Pancreas (tissue), 10 donors: ENCODE results near the gene CLTB. TPM values are rescaled to one million over a fixed set of nuclear protein-coding genes. Genes with fewer than 3 reads are reported as not detected.

Experiments
- ATAC-seq, 4 donors: fragments of 200-7000 bp; cut with Tn5 transposase; one replicate each; pipeline versions ENCODE4 v1.8.0 to v1.9.1; 2020; ENCODE audit warnings: mild to moderate bottlenecking in 4 of 4, moderate library complexity in 4 of 4
- DNase-seq, 6 donors: peaks; one replicate each; pipeline ENCODE4 v3.0.0-alpha.2; 2020
- FAIRE-seq: peaks from 2 replicates; lab custom pipeline; 2012; peaks lifted over from hg19 to GRCh38; lab: Jason Lieb, UNC
- H3K27ac ChIP-seq, 4 donors: fragments of 200-600 bp; sonication (generic); 1 replicate in 3 of 4; 2 replicates in 1 of 4; pipeline versions ENCODE4 v1.5.0 to v1.8.0; 2020
- H3K27me3 ChIP-seq, 4 donors: fragments of 200-600 bp; one replicate each; pipeline ENCODE4 v1.8.0; 2021
- H3K36me3 ChIP-seq, 3 donors: fragments of 200-600 bp; sonication (generic) in 1 of 3; one replicate each; pipeline versions ENCODE4 v1.5.0 to v1.8.0; 2020 to 2021
- H3K4me1 ChIP-seq, 3 donors: fragments of 200-600 bp; one replicate each; pipeline ENCODE4 v1.8.0; 2021
- H3K4me3 ChIP-seq, 4 donors: fragments of 200-600 bp; sonication (generic) in 2 of 4; one replicate each; pipeline versions ENCODE4 v1.5.0 to v1.8.0; 2020 to 2021
- H3K9me3 ChIP-seq, 4 donors: fragments of 200-600 bp; one replicate each; pipeline ENCODE4 v1.8.0; 2021
- WGBS, 2 donors: extraction: QIAGEN DNeasy Blood & Tissue Kit; methylation state at CpG; one replicate each; pipeline ENCODE4 v1.1.7; 2013; 5-methylcytosine and 5-hydroxymethylcytosine counted together
- intact Hi-C, 3 donors: fragments of 100-400 bp; cut with DNase I; formaldehyde crosslinking; loops; one replicate each; pipeline versions ENCODE4 v1.11.1 to v1.14.2; 2022
- polyA plus RNA-seq, 2 donors: library from polyadenylated mRNA; stranded (reverse); fragments of 200-250 nt; gene quantifications; one replicate each; pipeline ENCODE4 v1.2.3, GENCODE V29; 2013
- total RNA-seq, 6 donors: library from RNA; stranded (reverse); fragmentation: NEBNext Ultra II Directional in 4 of 6; extraction: Animal tissue kit (Norgen Biotek cat#: 25700) in 4 of 6; gene quantifications; one replicate each; pipeline versions ENCODE4 v1.2.1 to v1.2.4, GENCODE V29; 2021 to 2023
- TF ChIP-seq, protein P1 (sequence below), 4 donors: fragments of 200-600 bp; sonication (generic) in 3 of 4; IDR thresholded peaks; one replicate each; pipeline versions ENCODE4 v1.5.0 to v1.8.0; 2021; ENCODE audit warnings: antibody characterized with exemption in 4 of 4
- donor health status: healthy with polysubstance abuse.
- donor health status: DM: no; HTN: no; CAD: no; lungs with moderate emphysema.
- donor health status: DM: no; HTN: no; CAD: no.
- donor health status: control.
- donor health status: control.
- donor health status: Bipolar disorder and iron deficiency.
- donor health status: DM: yes; HTN: yes; CAD: no.
- donor health status: DM: no; HTN: no; CAD: no.
- donor health status: DM: no; HTN: no; CAD: no.
- donor health status: DM: yes; HTN: yes; CAD: no.

Gene CLTB
- total and polyA plus RNA-seq, 8 donors = 28.6 to 92.0 (median 35.5) TPM

DNA sequence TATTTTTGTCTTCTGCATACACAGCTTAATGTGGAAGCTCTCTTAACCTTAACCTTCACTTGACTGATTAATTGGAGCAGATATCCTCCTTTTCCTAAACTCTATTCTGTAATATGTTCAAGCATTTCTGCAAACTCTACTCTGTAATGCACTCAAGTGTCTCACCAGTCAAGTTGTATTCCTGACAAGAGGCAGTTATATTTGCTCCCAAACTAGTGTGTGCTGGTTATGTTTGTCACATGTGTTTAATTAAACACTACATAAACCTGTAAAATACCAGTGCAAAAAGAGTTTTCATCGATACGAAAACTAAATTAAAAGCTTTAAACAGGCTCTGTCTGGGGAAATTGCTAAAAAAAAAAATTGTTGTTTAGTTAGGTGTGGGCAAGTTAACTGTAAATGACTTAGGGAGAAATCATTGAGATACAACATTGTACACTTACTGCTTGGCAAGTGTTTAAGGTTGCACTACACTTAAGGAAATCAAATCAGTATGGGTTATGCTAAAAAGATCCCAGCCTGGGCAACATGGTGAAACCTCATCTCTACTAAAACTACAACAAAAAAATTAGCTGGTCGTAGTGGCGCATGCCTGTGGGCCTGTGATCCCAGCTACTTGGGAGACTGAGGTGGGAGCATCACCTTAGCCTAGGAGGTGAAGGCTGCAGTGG is 38.5 kb upstream of the CLTB start:
- TF ChIP-seq, protein P1, sequence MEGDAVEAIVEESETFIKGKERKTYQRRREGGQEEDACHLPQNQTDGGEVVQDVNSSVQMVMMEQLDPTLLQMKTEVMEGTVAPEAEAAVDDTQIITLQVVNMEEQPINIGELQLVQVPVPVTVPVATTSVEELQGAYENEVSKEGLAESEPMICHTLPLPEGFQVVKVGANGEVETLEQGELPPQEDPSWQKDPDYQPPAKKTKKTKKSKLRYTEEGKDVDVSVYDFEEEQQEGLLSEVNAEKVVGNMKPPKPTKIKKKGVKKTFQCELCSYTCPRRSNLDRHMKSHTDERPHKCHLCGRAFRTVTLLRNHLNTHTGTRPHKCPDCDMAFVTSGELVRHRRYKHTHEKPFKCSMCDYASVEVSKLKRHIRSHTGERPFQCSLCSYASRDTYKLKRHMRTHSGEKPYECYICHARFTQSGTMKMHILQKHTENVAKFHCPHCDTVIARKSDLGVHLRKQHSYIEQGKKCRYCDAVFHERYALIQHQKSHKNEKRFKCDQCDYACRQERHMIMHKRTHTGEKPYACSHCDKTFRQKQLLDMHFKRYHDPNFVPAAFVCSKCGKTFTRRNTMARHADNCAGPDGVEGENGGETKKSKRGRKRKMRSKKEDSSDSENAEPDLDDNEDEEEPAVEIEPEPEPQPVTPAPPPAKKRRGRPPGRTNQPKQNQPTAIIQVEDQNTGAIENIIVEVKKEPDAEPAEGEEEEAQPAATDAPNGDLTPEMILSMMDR (IDR thresholded peaks at IDR 0.05) = no peak
- no peaks in the 10 kb centered on the region for H3K27me3 ChIP-seq
- WGBS, 2 donors = 96% methylated on average over 4 of the region's 4 CpGs
- H3K9me3 ChIP-seq = no peaks in the 10 kb centered on the region
- H3K27ac ChIP-seq = no peak overlapping the region
- no peak overlapping the region for H3K4me3 ChIP-seq
- DNase-seq (no peak), FAIRE-seq (no peak), ATAC-seq (no peak)
- no peaks in the 10 kb centered on the region for H3K36me3 ChIP-seq
- H3K4me1 ChIP-seq = peaks cover 0 to 6% (median 0%) of the 10 kb centered on the region in 3 donors
- intact Hi-C loops = no loop called here

DNA sequence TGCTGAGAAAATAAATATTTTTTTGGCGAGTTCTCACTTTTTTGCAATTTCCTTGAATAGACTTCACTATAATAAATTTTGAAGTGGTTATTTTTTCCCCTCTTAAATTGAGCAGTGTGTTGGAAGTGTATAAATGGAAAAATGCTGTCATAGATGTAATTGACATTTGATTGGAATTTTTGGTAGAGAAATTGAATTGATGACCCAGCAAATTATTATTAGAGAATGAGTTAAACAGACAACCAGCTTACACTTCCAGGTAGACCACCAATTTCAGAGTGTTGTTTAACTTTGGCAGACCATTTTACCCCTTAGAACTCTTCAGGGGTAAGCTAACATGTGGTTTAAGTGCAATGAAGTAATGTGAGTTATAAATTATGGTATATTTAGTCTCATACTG is 33.7 kb upstream of the CLTB start:
- FAIRE-seq (no peak), DNase-seq (no peak), ATAC-seq (no peak)
- WGBS, 2 donors = 57 to 81% methylated on average over 1 of the region's 1 CpG
- no peaks in the 10 kb centered on the region for H3K27me3 ChIP-seq
- H3K9me3 ChIP-seq = no peaks in the 10 kb centered on the region
- intact Hi-C loops = no loop called here
- TF ChIP-seq, protein P1 (IDR thresholded peaks at IDR 0.05) = no peak
- no peaks in the 10 kb centered on the region for H3K36me3 ChIP-seq
- H3K4me1 ChIP-seq = peaks cover 0 to 12% (median 6%) of the 10 kb centered on the region in 3 donors
- no peak overlapping the region for H3K27ac ChIP-seq
- H3K4me3 ChIP-seq = no peak overlapping the region

DNA sequence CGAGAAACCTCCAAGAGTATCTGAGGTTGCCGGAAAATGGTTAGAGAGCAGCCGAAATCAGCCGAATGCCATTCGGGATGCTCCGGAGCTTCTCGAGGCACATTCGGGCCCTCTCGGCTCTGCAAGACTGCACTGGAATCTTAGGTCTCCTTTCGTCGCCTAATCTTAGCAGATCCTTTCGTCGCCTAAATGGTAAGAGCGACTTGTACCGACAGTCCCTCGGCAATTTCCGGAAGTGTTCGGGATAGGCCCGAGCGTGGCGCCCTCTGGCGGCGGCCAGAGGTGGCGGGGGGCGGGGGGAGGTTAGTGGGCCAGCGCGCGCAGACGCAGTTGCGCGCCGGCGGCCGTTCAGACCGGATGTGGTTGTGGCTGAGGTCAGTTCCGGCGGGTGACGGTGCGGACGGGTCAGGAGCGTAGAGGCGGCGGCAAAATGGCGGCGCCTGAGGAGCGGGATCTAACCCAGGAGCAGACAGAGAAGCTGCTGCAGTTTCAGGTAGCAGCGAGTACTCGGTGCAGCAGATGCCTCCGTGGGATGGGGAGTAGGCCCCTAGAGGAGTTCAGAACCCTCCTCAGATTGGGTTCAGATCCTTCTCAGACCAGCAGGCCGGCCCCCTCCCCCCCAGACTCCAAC is 31.8 kb upstream of the CLTB start, which contains the start of gene FAF2:
Gene FAF2 (plus strand): TSS at position 408 of the 631 bp plus-strand sequence. CDS start 23 bp downstream, at position 431.
- Histone ChIP-seq H3K27ac (peak within 1 kb of the TSS; percentile 87 to 95 (median 92)), H3K4me3 (peak within 1 kb of the TSS; percentile 43 to 87 (median 76)), H3K27me3 (no peaks in the 10 kb centered on the region), H3K36me3 (no peaks in the 10 kb centered on the region), H3K9me3 (no peaks in the 10 kb centered on the region), H3K4me1 (peaks cover 0 to 12% (median 6%) of the 10 kb centered on the region in 3 donors)
- DNase-seq = peak; percentile 93 to 100 (median 98)
- 0% methylated on average over 46 to 50 of the region's 50 CpGs for WGBS, 2 donors
- TF ChIP-seq, protein P1 (IDR thresholded peaks at IDR 0.05) = peak; percentile 98 to 100 (median 100)
- peak; percentile 78 for FAIRE-seq
- peak; percentile 94 to 98 (median 95) for ATAC-seq
- intact Hi-C loops = no loop called here

DNA sequence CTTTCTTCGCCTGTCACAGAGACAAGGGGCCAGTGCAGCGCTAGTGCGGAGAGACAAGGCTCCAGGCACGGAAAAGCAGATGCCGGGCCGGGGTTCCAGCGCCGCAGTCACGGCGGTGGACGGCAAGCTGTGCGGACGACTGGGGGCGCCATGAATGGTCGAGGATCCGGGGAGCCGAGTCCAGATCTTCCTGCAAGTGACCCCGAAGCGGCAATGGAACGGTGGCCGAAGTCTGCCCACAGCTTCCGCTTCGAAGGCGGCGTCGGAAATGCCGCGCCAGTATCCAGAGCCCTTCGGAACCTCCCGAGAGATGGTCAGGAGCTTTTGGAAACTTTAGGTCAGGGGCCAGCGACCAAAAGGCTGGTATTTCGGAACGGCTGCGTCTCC is 31.2 kb upstream of the CLTB start:
- WGBS, 2 donors = 0% methylated on average over 33 to 34 of the region's 34 CpGs
- ATAC-seq (peak; percentile 34 to 55 (median 44)), FAIRE-seq (no peak), DNase-seq (peak in 3 of 6 donors; percentile 63 to 84 (median 71))
- TF ChIP-seq, protein P1 (IDR thresholded peaks at IDR 0.05) = no peak
- intact Hi-C loops = no loop called here
- Histone ChIP-seq H3K4me1 (peaks cover 0 to 12% (median 6%) of the 10 kb centered on the region in 3 donors), H3K36me3 (no peaks in the 10 kb centered on the region), H3K4me3 (peak overlapping the region; percentile 43 to 87 (median 65)), H3K27me3 (no peaks in the 10 kb centered on the region), H3K27ac (peak overlapping the region; percentile 87 to 95 (median 92)), H3K9me3 (no peaks in the 10 kb centered on the region)
